AG09319 (cell line): ENCODE results near the gene FGFBP2.

Experiments
- DNase-seq: peaks from one replicate; pipeline ENCODE4 v3.0.0-alpha.2; 2010; ENCODE audit warnings: low read depth; ENCODE audit errors: extremely low read depth
- CTCF ChIP-seq: IDR thresholded peaks from 2 replicates; pipeline ENCODE4 v1.5.1; 2011; ENCODE audit warnings: low read depth, mild to moderate bottlenecking, inconsistent platforms, low read length, moderate library complexity

FGFBP2 gene

GRCh38 chr4:16000708-16001483 is 37.9 kb upstream of the FGFBP2 start:
- TF ChIP-seq CTCF: no peak

GRCh38 chr4:15996773-15997172 is 33.8 kb upstream of the FGFBP2 start:
- DNase-seq: no peak
- TF ChIP-seq CTCF: no peak

More at GRCh38 chr4:16000708-16001483, 37.9 kb upstream of the FGFBP2 start:
- no peak for DNase-seq

DNA sequence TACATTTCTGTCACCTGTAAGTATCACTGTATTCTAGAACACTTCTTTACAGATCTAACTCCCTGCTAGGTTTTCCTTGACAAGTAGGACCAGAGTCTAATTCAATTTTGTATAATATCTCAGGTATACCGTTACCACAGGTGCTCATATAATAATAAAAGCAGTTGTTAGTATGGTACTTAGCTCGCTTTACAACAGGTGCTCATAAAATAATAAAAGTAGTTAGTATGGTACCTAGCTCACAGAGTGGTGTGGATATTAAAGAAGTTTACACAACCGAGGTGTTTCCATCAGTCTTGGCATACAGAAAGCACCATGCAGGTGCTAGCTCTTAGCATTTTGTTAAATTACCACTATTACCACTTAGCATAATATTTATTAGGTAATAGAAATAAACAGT is 32.9 kb upstream of the FGFBP2 start:
- TF ChIP-seq CTCF: no peak
- DNase-seq: no peak

- no peak for TF ChIP-seq CTCF
- DNase-seq: no peak
These were observed 29.2 kb upstream of the FGFBP2 start for GRCh38 chr4:15992167-15992485.

DNA sequence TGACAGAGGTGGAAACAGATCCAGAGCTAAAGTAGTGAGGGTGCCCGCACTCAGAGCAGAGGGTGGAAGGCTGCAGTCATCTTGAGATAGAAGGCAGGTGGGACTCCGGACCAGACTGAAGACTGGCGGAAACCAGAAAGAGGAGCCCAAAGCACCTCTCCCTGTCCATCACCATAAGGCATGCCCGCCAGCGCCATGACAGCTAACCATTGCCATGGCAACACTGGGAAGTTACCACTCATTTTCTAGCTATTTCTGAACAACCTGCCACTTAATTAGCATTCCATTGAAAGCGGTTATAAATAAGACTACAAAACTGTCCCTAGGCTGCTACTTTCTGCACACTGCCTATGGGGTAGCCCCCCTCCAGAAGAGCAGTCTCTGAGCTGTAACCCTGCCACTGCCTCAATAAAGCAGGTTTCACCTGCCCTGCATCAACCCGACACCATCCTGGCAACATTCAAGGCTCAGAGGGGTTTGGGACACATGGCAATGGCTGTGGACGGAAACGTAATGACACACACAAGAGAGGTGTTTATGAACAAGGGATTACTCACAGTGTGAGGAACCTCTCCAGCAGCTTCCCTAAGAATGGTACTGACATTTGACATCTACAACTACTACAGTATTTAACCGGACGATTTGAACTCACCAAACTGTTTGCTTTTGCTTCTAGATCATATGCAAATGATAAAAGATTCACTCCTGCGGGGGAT is 27.8 kb upstream of the FGFBP2 start:
- no peak for DNase-seq
- no peak for TF ChIP-seq CTCF

DNA sequence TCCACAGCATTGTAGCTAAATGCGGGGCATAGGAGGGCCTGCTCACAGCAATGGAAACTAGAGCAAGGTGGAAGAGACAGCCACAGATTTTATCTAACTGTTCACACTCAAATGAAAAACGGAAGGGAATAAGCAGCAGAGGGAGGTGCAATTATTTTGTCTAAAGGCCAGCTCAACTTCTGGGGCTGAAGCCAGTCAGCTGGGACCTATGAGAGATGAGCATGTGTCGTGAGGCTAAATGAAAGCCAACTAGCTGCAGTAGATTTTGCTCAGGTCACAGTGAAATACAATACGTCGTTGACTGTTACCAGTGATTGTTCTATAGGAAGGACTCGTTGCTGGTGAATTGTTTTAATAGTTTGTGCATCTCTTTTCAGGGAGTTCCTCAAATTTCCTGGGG is 26.4 kb upstream of the FGFBP2 start:
- DNase-seq: no peak
- no peak for TF ChIP-seq CTCF

DNA sequence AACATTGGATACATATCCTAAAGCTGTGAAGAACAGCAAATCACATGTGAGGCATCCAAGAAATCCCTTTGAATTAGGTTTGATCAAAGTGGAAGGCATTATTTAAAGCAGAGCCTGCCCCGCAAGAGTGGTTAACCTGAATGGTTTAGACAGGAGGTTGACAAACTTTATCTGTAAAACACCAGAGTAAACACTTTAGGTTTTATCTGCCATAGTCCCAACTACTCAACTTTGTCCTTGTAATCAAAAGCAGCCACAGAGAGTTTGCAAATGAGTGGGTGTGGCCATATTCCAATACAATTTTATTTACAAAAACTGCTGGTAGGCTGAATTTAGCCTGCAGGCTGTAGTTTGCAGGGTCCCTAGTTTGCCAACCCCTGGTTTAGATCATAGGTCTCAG is 25.2 kb upstream of the FGFBP2 start:
- DNase-seq: no peak
- TF ChIP-seq CTCF: no peak
